ENCODE results near the gene UEVLD.
"Not testable (repeated sequence)": the region's sequence is repeated elsewhere in the genome, so short reads cannot be mapped to it uniquely, and the experiment has no call there.

DNA sequence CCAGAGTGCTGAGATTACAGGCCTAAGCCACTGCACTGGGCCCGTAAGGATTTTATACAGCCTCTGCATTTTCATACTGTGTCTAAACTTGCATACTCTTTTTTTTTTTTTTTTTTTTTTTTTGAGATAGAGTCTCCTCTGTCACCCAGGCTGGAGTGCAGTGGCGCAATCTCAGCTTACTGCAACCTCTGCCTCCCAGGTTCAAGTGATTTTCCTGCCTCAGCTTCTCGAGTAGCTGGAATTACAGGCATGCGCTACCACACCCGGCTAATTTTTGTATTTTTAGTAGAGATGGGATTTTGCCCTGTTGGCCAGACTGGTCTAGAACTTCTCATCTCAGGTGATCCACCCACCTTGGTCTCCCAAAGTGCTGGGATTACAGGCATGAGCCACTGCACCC lies 5.6 kb upstream of the UEVLD start:
- TF ChIP-seq YY1 (IDR thresholded peaks at IDR 0.05; ENCODE audit: insufficient read depth, insufficient read length); ZNF274 (IDR thresholded peaks at IDR 0.05; ENCODE audit: low read depth, low read length); SUZ12 (IDR thresholded peaks at IDR 0.05; ENCODE audit: extremely low read depth, insufficient read depth, insufficient read length): not testable (repeated sequence)

Data from NT2/D1 (cell line).